Measurements from ENCODE around the gene KRT7.

Gene KRT7

GRCh38 chr12:52190860-52191729 is 41.9 kb upstream of the KRT7 start:
- no peak for DNase-seq (ENCODE audit: insufficient read length)
- no peak for FAIRE-seq

GRCh38 chr12:52191841-52192791 is 40.9 kb upstream of the KRT7 start, which contains the start of gene KRT80:
Gene KRT80, minus strand, starts transcription at chr12:52192014. Its CDS starts 112 bp downstream, at chr12:52191902.
- FAIRE-seq (no peak), DNase-seq (ENCODE audit: insufficient read length) (no peak)

More at GRCh38 chr12:52190860-52191729, 41.9 kb upstream of the KRT7 start:
- no peak for TF ChIP-seq TAF1 (IDR thresholded peaks at IDR 0.05; ENCODE audit: borderline replicate concordance, low read depth, low read length)
- no peak for TF ChIP-seq POLR2A (IDR thresholded peaks at IDR 0.05; ENCODE audit: low read depth, low read length)
- TF ChIP-seq POLR2AphosphoS5 (IDR thresholded peaks at IDR 0.05; ENCODE audit: low read depth, low read length): no peak

GRCh38 chr12:52193532-52193931 is 39.5 kb upstream of the KRT7 start:
- no peak for FAIRE-seq
- DNase-seq (ENCODE audit: insufficient read length): no peak
- no peak for TF ChIP-seq TAF1 (IDR thresholded peaks at IDR 0.05; ENCODE audit: borderline replicate concordance, low read depth, low read length)
- TF ChIP-seq POLR2AphosphoS5 (IDR thresholded peaks at IDR 0.05; ENCODE audit: low read depth, low read length): no peak
- TF ChIP-seq POLR2A (IDR thresholded peaks at IDR 0.05; ENCODE audit: low read depth, low read length): no peak

More at GRCh38 chr12:52191841-52192791, 40.9 kb upstream of the KRT7 start, which contains the start of gene KRT80:
- TF ChIP-seq TAF1 (IDR thresholded peaks at IDR 0.05; ENCODE audit: borderline replicate concordance, low read depth, low read length) (no peak), POLR2A (IDR thresholded peaks at IDR 0.05; ENCODE audit: low read depth, low read length) (no peak), POLR2AphosphoS5 (IDR thresholded peaks at IDR 0.05; ENCODE audit: low read depth, low read length) (no peak)

GRCh38 chr12:52193991-52194390 is 39.1 kb upstream of the KRT7 start:
- no peak for FAIRE-seq

GRCh38 chr12:52195065-52195730 is 37.8 kb upstream of the KRT7 start:
- TF ChIP-seq POLR2AphosphoS5 (IDR thresholded peaks at IDR 0.05; ENCODE audit: low read depth, low read length) (no peak), TAF1 (IDR thresholded peaks at IDR 0.05; ENCODE audit: borderline replicate concordance, low read depth, low read length) (no peak), POLR2A (IDR thresholded peaks at IDR 0.05; ENCODE audit: low read depth, low read length) (no peak)
- DNase-seq (ENCODE audit: insufficient read length) (no peak), FAIRE-seq (no peak)

More at GRCh38 chr12:52193991-52194390, 39.1 kb upstream of the KRT7 start:
- TF ChIP-seq POLR2A (IDR thresholded peaks at IDR 0.05; ENCODE audit: low read depth, low read length): no peak
- no peak for TF ChIP-seq TAF1 (IDR thresholded peaks at IDR 0.05; ENCODE audit: borderline replicate concordance, low read depth, low read length)
- no peak for TF ChIP-seq POLR2AphosphoS5 (IDR thresholded peaks at IDR 0.05; ENCODE audit: low read depth, low read length)
- no peak for DNase-seq (ENCODE audit: insufficient read length)

DNA sequence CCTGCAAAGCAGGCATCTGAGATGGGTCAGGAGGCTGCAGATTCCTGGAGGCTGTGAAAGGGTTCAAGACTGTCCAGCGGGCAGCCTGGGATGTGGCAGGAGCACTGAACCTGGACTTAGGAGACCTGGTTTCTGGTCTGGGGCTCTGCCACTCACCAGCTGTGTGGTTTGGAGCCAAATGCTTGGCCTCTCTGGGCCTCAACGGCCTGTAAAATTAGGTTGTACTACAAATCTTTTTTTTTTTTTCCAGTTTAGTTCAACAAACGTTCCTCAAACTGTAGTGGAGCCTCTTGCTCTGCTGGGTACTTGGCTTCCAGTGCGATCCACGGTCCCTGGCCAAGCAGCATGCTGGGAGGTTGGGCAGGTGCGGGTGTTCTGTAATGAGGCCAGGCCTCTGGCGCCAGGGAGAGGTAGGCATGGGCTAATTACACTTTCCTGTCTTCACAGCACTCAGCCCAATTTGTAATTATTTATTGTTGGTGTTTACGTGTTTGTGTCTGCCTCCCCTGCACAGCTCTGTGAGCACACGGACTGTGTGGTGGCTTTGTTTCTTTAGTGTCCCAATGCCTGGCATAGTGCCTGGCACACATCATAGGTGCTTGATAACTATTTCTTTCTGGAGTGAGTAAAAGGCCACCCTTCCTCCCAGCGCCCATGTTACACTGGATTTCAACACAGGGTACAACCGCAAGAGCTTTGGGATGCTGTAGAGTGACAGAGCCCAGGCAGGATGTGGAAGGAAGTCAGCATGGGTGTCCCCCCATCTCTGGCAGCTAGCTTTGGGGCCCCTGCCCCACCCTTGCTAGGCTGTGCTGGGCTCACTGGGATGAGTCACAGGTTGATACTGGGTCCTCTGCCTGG is 35.4 kb upstream of the KRT7 start:
- TF ChIP-seq TAF1 (IDR thresholded peaks at IDR 0.05; ENCODE audit: borderline replicate concordance, low read depth, low read length) (no peak), POLR2A (IDR thresholded peaks at IDR 0.05; ENCODE audit: low read depth, low read length) (no peak), POLR2AphosphoS5 (IDR thresholded peaks at IDR 0.05; ENCODE audit: low read depth, low read length) (no peak)
- FAIRE-seq: no peak
- no peak for DNase-seq (ENCODE audit: insufficient read length)

DNA sequence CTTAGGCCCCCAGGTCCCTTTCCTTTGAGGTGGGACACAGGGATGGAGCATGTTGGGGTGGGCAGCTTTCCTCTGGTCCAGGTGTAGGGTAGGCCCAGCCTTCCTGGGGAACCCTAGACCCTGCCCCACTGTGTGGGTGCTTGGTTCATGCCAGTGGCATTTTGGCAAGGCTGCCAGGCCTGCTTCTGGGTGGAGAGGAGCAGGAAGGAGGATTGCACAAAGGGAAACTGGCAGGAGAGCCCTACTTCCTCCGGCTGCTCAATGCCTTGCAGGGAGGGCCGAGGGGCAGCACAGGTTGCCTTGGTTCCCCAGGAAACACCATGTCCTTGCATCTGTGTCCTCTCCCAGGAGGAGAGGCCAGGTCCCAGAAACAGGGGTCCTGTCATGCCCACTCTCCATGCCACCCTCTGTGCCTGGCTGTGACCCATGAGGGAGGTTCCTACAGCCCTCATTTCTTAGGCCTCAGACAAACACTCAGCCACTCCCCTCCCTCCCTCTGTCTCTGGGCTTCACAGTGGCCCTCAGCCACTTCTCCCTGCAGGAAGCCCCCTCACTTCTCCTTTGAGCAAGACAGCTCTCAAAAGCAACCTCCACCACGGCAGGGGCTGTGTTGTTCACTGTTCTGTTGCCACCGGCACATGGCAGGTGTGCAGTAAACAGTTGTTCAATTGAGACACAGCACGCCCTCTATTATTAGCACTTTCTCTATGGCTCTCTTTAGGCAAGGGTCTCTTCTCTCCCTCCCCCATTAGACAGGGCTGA is 34.4 kb upstream of the KRT7 start:
- TF ChIP-seq POLR2A (IDR thresholded peaks at IDR 0.05; ENCODE audit: low read depth, low read length): no peak
- no peak for TF ChIP-seq POLR2AphosphoS5 (IDR thresholded peaks at IDR 0.05; ENCODE audit: low read depth, low read length)
- TF ChIP-seq TAF1 (IDR thresholded peaks at IDR 0.05; ENCODE audit: borderline replicate concordance, low read depth, low read length): no peak
- FAIRE-seq (no peak), DNase-seq (ENCODE audit: insufficient read length) (no peak)

- DNase-seq (ENCODE audit: insufficient read length) (no peak), FAIRE-seq (no peak)
- no peak for TF ChIP-seq POLR2AphosphoS5 (IDR thresholded peaks at IDR 0.05; ENCODE audit: low read depth, low read length)
- TF ChIP-seq POLR2A (IDR thresholded peaks at IDR 0.05; ENCODE audit: low read depth, low read length): no peak
- no peak for TF ChIP-seq TAF1 (IDR thresholded peaks at IDR 0.05; ENCODE audit: borderline replicate concordance, low read depth, low read length)
Measured at GRCh38 chr12:52199294-52199919, 33.6 kb upstream of the KRT7 start.

Data from GM12892 (cell line).